AG04449 (cell line): ENCODE measurements around the gene CLDND2.

Experiments
- CTCF ChIA-PET: fragments of 350-600 bp; formaldehyde crosslinking; extraction: SDS; loops from one replicate; lab custom pipeline; 2021; ENCODE audit warnings: antibody characterized with exemption; lab: Yijun Ruan, JAX
- POLR2A ChIA-PET: fragments of 400-600, 350-600 bp; formaldehyde crosslinking; extraction: SDS; loops from one replicate; lab custom pipeline; 2020; ENCODE audit warnings: antibody characterized with exemption, inconsistent platforms; lab: Yijun Ruan, JAX
- DNase-seq: peaks from one replicate; pipeline ENCODE4 v3.0.0-alpha.2; 2010; ENCODE audit warnings: low read depth, low spot score
- H3K4me3 ChIP-seq: 2 replicates; pipeline ENCODE4 v1.5.1; 2011; ENCODE audit warnings: low read depth, mild to moderate bottlenecking, control low read depth, low read length
- TF ChIP-seq, protein P1 (sequence below): IDR thresholded peaks from one replicate; pipeline ENCODE4 v1.5.1; 2011; ENCODE audit warnings: mild to moderate bottlenecking, moderate library complexity, low read length, control low read depth, inconsistent platforms; ENCODE audit not compliant: insufficient read depth; ENCODE audit errors: missing control alignments

CLDND2 gene

DNA sequence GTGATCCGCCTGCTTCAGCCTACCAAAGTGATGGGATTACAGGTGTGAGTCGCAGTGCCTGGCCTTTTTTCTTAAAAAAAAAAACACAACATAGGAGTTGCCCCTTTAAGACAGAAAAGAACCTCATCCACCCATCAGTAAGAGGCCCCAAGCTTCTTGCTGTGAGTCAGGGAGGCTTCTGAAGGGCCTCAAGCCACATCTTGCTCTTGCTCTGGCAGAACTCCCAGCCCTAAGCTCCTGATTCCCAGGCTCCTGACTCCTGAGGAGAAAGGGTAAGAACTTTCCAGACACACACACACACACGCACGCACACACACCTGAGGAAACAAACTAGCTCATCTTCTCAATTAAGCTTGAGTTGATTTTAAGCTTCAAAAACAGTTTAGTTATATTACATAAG is 9.5 kb downstream of the CLDND2 start:
- ChIA-PET CTCF (interaction anchor here (0.6 to 1.2 kb wide), 4 partner anchors 19 to 317 kb away, joined by 3 to 4 read pairs (median 3); no protein-coding TSS in a partner anchor), POLR2A (interaction anchor here (0.9 to 1.3 kb wide), 6 partner anchors 8 to 331 kb away, joined by 3 to 6 read pairs (median 4); partner anchors contain the start of gene VSIG10L)
- H3K4me3 ChIP-seq = no peak overlapping the region
- DNase-seq = peak; percentile 79
- TF ChIP-seq, protein P1, sequence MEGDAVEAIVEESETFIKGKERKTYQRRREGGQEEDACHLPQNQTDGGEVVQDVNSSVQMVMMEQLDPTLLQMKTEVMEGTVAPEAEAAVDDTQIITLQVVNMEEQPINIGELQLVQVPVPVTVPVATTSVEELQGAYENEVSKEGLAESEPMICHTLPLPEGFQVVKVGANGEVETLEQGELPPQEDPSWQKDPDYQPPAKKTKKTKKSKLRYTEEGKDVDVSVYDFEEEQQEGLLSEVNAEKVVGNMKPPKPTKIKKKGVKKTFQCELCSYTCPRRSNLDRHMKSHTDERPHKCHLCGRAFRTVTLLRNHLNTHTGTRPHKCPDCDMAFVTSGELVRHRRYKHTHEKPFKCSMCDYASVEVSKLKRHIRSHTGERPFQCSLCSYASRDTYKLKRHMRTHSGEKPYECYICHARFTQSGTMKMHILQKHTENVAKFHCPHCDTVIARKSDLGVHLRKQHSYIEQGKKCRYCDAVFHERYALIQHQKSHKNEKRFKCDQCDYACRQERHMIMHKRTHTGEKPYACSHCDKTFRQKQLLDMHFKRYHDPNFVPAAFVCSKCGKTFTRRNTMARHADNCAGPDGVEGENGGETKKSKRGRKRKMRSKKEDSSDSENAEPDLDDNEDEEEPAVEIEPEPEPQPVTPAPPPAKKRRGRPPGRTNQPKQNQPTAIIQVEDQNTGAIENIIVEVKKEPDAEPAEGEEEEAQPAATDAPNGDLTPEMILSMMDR = no peak

DNA sequence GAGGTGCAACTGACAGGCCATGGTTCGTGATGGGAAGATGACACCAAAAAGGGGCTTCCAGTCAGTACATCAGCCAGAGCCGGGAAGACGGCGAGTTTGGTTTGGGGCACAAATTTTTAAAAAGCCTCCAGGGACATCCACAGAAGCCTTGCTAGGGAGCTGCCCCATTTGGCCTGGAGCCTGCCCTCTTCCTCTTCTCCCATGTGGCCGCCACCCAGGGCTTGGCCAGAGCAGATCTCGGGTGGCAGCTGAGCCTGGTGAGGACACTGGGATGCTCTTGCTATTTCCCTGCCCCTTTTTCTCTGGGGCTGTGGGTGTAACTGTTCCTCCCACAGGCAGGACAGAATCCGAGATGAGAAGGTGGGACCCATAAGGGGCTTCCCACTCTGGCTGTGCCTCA is 10.9 kb downstream of the CLDND2 start:
- ChIA-PET POLR2A (no interaction called here), CTCF (interaction anchor here (1.1 kb wide), 1 partner anchor 81 kb away, joined by 4 read pairs; no protein-coding TSS in a partner anchor)
- H3K4me3 ChIP-seq = no peak overlapping the region
- DNase-seq = no peak
- TF ChIP-seq, protein P1 = no peak

DNA sequence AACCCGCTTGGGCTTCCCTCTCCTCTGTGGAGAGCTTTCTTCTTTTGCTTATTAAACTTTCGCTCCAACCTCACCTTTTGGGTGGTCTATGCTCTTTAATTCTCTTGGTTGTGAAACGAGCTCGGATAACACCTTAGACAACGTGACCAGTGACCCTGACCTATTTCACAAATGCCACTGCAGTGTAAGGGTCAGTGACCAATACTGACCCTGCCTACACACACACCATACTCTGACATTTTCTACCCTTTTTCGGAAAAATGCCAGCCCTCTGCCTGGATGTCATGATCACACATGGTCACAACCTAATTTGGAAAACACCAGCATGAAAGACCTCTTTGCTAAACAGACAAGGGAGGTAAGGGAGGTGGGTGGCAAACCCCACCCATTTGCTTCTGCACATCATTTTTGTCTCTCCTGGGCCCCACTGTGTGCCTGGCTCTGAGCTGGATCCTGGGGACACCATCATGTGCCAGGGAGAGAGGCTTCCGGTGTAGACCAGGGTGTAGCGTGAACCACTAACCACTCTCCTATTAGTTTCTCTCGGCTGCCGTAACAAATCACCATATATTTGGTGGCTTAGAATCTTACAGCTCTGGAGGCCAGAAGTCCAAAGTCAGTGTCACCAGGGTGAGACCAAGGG is 12.5 kb downstream of the CLDND2 start:
- TF ChIP-seq, protein P1 = no peak
- no peak for DNase-seq
- H3K4me3 ChIP-seq = no peak overlapping the region
- ChIA-PET POLR2A (no interaction called here), CTCF (interaction anchor here (1.5 kb wide), 1 partner anchor 17 kb away, joined by 7 read pairs; no protein-coding TSS in a partner anchor)

DNA sequence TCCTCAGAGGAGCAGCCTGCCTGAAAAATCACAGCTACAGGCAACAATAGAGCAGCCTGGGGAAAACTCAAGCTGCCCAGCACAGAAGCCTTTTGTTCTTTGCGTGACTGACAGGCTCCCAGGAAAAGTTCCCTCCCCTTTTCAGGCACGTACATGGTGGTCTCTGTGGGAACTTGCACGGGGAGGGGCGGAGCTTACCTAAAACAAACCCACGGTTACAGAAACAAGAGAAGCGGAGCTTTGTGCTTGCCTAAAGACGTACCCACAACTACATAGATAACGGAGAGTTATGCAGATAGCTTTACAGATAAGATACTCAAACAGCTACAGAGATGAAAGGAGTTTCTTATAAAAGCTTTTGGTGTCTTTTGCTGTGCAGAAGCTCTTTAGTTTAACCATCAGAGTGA is 14.1 kb downstream of the CLDND2 start:
- no peak overlapping the region for H3K4me3 ChIP-seq
- POLR2A ChIA-PET = no interaction called here
- CTCF ChIA-PET = interaction anchor here (1.1 kb wide), 1 partner anchor 13 kb away, joined by 7 read pairs; the partner anchor contains the start of gene VSIG10L
- TF ChIP-seq, protein P1 = no peak
- DNase-seq = no peak

DNA sequence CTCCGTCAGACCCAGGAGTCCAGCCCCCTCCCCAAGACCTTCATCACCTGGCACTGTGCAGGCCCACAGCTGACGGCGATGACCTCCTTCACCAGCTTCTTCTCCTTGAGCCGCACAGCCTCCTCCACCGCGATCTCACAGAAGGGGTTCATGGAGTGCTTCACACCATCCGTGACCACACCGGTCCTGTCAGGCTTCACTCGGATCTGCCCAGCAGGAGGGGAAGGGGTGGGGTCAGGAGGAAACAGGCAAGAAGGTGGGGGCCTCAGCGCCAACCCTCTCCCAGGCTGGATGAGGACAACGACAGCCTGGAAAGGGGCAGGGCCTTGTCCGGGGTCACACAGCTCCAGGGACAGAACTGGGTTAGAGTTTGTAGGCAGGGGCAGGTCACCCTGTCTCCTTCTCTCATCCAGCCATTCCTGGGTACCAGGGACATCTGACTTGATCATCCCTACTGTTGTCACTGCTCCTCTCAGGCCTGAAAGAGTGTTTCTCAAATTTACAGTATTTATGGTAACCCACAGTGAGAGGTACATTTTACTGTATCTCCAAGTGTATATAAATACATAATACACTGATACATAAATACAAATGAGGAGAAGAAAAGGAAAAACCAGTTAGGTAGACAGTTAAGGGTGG is 14.6 kb downstream of the CLDND2 start:
- no peak for DNase-seq
- CTCF ChIA-PET = interaction anchor here (1.1 kb wide), 1 partner anchor 13 kb away, joined by 7 read pairs; the partner anchor contains the start of gene VSIG10L
- TF ChIP-seq, protein P1 = no peak
- POLR2A ChIA-PET = no interaction called here
- no peak overlapping the region for H3K4me3 ChIP-seq

DNA sequence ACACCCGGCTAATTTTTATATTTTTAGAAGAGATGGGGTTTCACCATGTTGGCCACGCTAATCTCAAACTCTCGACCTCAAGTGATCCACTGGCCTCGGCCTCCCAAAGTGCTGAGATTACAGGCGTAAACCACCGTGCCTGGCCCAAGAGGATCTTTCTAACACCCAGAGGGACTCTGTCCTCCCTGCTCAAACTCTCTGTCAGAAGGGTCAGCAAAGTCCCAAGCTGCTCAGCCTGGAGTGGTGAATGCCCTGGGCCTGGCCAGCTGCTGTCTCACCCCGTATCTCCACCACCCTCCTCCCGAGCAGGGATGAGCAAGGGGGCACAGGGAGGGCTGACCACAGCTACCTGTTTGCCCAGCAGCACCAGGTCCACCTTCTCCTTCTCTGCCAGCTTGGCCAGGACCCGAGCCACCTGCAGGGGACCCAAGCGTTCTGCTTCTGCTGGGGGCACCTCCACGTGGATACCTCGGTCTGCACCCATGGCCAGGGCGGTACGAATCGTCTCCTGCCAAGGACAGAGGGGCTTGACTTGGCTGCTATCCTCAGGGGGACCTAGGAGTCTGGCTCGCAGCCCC is 15.9 kb downstream of the CLDND2 start:
- no peak for DNase-seq
- TF ChIP-seq, protein P1 = no peak
- H3K4me3 ChIP-seq = no peak overlapping the region
- CTCF ChIA-PET = no interaction called here
- POLR2A ChIA-PET = no interaction called here
